ENCODE data around the gene F8. TPM values are rescaled to one million over a fixed set of nuclear protein-coding genes. Genes with fewer than 3 reads are reported as not detected.

Gene F8
- total RNA-seq, 4 donors from 2014 or later: 7.2 to 28.4 (median 14.6) TPM

- Histone ChIP-seq H3K9me3 (no peaks in the 10 kb centered on the region), H3K4me1 (peaks cover 0 to 3% (median 0%) of the 10 kb centered on the region in 4 donors), H3K4me3 (no peak overlapping the region), H3K36me3 (no peaks in the 10 kb centered on the region), H3K27me3 (no peaks in the 10 kb centered on the region), H3K27ac (no peak overlapping the region)
- WGBS, 2 donors: 54 to 64% methylated on average over 3 of the region's 3 CpGs
- TF ChIP-seq EP300 (IDR thresholded peaks at IDR 0.05) (no peak), POLR2A (IDR thresholded peaks at IDR 0.05) (no peak), CTCF (IDR thresholded peaks at IDR 0.05) (no peak)
- DNase-seq (ENCODE audit: low spot score in 2 of 2): no peak
Measured at GRCh38 chrX:154991039-154991438, 31.5 kb downstream of the F8 start.

GRCh38 chrX:154990496-154990895 is 32.0 kb downstream of the F8 start:
- H3K4me1 ChIP-seq: peaks cover 0 to 3% (median 0%) of the 10 kb centered on the region in 4 donors
- no peaks in the 10 kb centered on the region for H3K9me3 ChIP-seq
- no peak for DNase-seq (ENCODE audit: low spot score in 2 of 2)
- WGBS, 2 donors: 71 to 83% methylated on average over 3 of the region's 3 CpGs
- no peaks in the 10 kb centered on the region for H3K36me3 ChIP-seq
- TF ChIP-seq CTCF (IDR thresholded peaks at IDR 0.05) (no peak), EP300 (IDR thresholded peaks at IDR 0.05) (no peak), POLR2A (IDR thresholded peaks at IDR 0.05) (no peak)
- H3K27ac ChIP-seq: no peak overlapping the region
- H3K4me3 ChIP-seq: no peak overlapping the region
- no peaks in the 10 kb centered on the region for H3K27me3 ChIP-seq

- Histone ChIP-seq H3K27me3 (no peaks in the 10 kb centered on the region), H3K27ac (no peak overlapping the region), H3K4me1 (peaks cover 0 to 3% (median 0%) of the 10 kb centered on the region in 4 donors), H3K9me3 (no peaks in the 10 kb centered on the region), H3K4me3 (no peak overlapping the region), H3K36me3 (no peaks in the 10 kb centered on the region)
- 72 to 85% methylated on average over 3 of the region's 3 CpGs for WGBS, 2 donors
- TF ChIP-seq POLR2A (IDR thresholded peaks at IDR 0.05) (no peak), EP300 (IDR thresholded peaks at IDR 0.05) (no peak)
- no peak for DNase-seq (ENCODE audit: low spot score in 2 of 2)
Measured at GRCh38 chrX:154988719-154989118, 33.8 kb downstream of the F8 start.

GRCh38 chrX:154987940-154988339 is 34.6 kb downstream of the F8 start:
- no peak for DNase-seq (ENCODE audit: low spot score in 2 of 2)
- Histone ChIP-seq H3K9me3 (no peaks in the 10 kb centered on the region), H3K4me3 (no peak overlapping the region), H3K27ac (no peak overlapping the region), H3K27me3 (no peaks in the 10 kb centered on the region), H3K36me3 (no peaks in the 10 kb centered on the region), H3K4me1 (peaks cover 0 to 3% (median 0%) of the 10 kb centered on the region in 4 donors)
- WGBS, 2 donors: 34 to 66% methylated on average over 3 of the region's 3 CpGs
- TF ChIP-seq EP300 (IDR thresholded peaks at IDR 0.05) (no peak), CTCF (IDR thresholded peaks at IDR 0.05) (no peak), POLR2A (IDR thresholded peaks at IDR 0.05) (no peak)

GRCh38 chrX:154986826-154987575 is 35.5 kb downstream of the F8 start:
- H3K36me3 ChIP-seq: no peaks in the 10 kb centered on the region
- TF ChIP-seq CTCF (IDR thresholded peaks at IDR 0.05) (peak in 1 of 5 experiments; percentile 15), EP300 (IDR thresholded peaks at IDR 0.05) (no peak)
- peaks cover 0 to 3% (median 0%) of the 10 kb centered on the region in 4 donors for H3K4me1 ChIP-seq
- H3K27me3 ChIP-seq: no peaks in the 10 kb centered on the region
- H3K9me3 ChIP-seq: no peaks in the 10 kb centered on the region
- WGBS, 2 donors: 26 to 39% methylated on average over 3 of the region's 3 CpGs
- H3K27ac ChIP-seq: no peak overlapping the region
- DNase-seq (ENCODE audit: low spot score in 2 of 2): no peak
- H3K4me3 ChIP-seq: no peak overlapping the region
